Activated naive CD4-positive, alpha-beta T cell treated with anti-CD3 and anti-CD28 coated beads for 36 hours (primary cell): ENCODE measurements around the gene WDR86. TPM values are rescaled to one million over a fixed set of nuclear protein-coding genes. Genes with fewer than 3 reads are reported as not detected.

Experiments used
- CTCF ChIA-PET: fragments of 350-600 bp; sonication (Branson Sonifier 250); formaldehyde crosslinking; loops from one replicate; lab custom pipeline; 2021; ENCODE audit warnings: antibody characterized with exemption; lab: Charles Lee
- DNase-seq: peaks from one replicate; pipeline ENCODE4 v3.0.0-alpha.2; 2020
- H3K27ac Mint-ChIP-seq: one replicate; pipeline ENCODE4 v1.8.0; 2021; ENCODE audit warnings: mild to moderate bottlenecking, mixed read lengths
- H3K27me3 Mint-ChIP-seq: one replicate; pipeline ENCODE4 v1.8.0; 2021; ENCODE audit warnings: low read depth, mixed read lengths
- H3K36me3 Mint-ChIP-seq: one replicate; pipeline ENCODE4 v1.8.0; 2021; ENCODE audit warnings: low read depth, mixed read lengths
- H3K4me1 Mint-ChIP-seq: one replicate; pipeline ENCODE4 v1.8.0; 2021; ENCODE audit warnings: low read depth, mixed read lengths
- H3K4me3 Mint-ChIP-seq: one replicate; pipeline ENCODE4 v1.8.0; 2021; ENCODE audit warnings: mild to moderate bottlenecking, moderate library complexity, mixed read lengths
- H3K9me3 Mint-ChIP-seq: one replicate; pipeline ENCODE4 v1.8.0; 2021; ENCODE audit warnings: mixed read lengths
- intact Hi-C: fragments of 100-400 bp; cut with micrococcal nuclease; formaldehyde crosslinking; loops from one replicate; pipeline ENCODE4 v1.15.1; 2023
- total RNA-seq, 2 experiments: library from RNA; stranded (reverse); gene quantifications; one replicate each; pipeline ENCODE4 v1.2.3, GENCODE V29; 2021

WDR86 gene
- total RNA-seq, 2 experiments from 2014 or later: not detected

- no peaks in the 10 kb centered on the region for H3K36me3 Mint-ChIP-seq
- intact Hi-C loops: no loop called here
- H3K27me3 Mint-ChIP-seq: no peaks in the 10 kb centered on the region
- H3K9me3 Mint-ChIP-seq: peaks cover 15% of the 10 kb centered on the region
- no peak overlapping the region for H3K4me3 Mint-ChIP-seq
- H3K4me1 Mint-ChIP-seq: peaks cover 7% of the 10 kb centered on the region
- CTCF ChIA-PET: interaction anchor here (1.0 kb wide), 1 partner anchor 21 kb away, joined by 3 read pairs; no protein-coding TSS in a partner anchor
- DNase-seq: no peak
- no peak overlapping the region for H3K27ac Mint-ChIP-seq
Observed at GRCh38 chr7:151423226-151423625, 13.4 kb upstream of the WDR86 start.

- no peaks in the 10 kb centered on the region for H3K27me3 Mint-ChIP-seq
- DNase-seq: no peak
- CTCF ChIA-PET: no interaction called here
- H3K27ac Mint-ChIP-seq: no peak overlapping the region
- H3K4me1 Mint-ChIP-seq: no peaks in the 10 kb centered on the region
- H3K9me3 Mint-ChIP-seq: peaks cover 17% of the 10 kb centered on the region
- H3K36me3 Mint-ChIP-seq: no peaks in the 10 kb centered on the region
- intact Hi-C loops: no loop called here
- no peak overlapping the region for H3K4me3 Mint-ChIP-seq
Observed at GRCh38 chr7:151422212-151422611, 12.4 kb upstream of the WDR86 start.

GRCh38 chr7:151420144-151420543 lies 10.3 kb upstream of the WDR86 start:
- DNase-seq: no peak
- Mint-ChIP-seq H3K27me3 (no peaks in the 10 kb centered on the region), H3K27ac (no peak overlapping the region), H3K4me1 (peaks cover 5% of the 10 kb centered on the region), H3K4me3 (no peak overlapping the region), H3K9me3 (peaks cover 17% of the 10 kb centered on the region), H3K36me3 (no peaks in the 10 kb centered on the region)
- CTCF ChIA-PET: interaction anchor here (1.5 kb wide), 1 partner anchor 10 kb away, joined by 3 read pairs; no protein-coding TSS in a partner anchor
- intact Hi-C loops: no loop called here

- Mint-ChIP-seq H3K9me3 (peaks cover 11% of the 10 kb centered on the region), H3K27me3 (peaks cover 11% of the 10 kb centered on the region), H3K27ac (no peak overlapping the region), H3K4me3 (no peak overlapping the region), H3K4me1 (peaks cover 29% of the 10 kb centered on the region), H3K36me3 (no peaks in the 10 kb centered on the region)
- no peak for DNase-seq
- intact Hi-C loops: no loop called here
- CTCF ChIA-PET: no interaction called here
Observed at GRCh38 chr7:151416941-151417315, 7.1 kb upstream of the WDR86 start.

- Mint-ChIP-seq H3K27me3 (peaks cover 17% of the 10 kb centered on the region), H3K4me3 (no peak overlapping the region), H3K4me1 (peaks cover 32% of the 10 kb centered on the region), H3K27ac (no peak overlapping the region), H3K36me3 (no peaks in the 10 kb centered on the region), H3K9me3 (peaks cover 10% of the 10 kb centered on the region)
- CTCF ChIA-PET: no interaction called here
- DNase-seq: no peak
- intact Hi-C loops: no loop called here
Observed at GRCh38 chr7:151416112-151416940, 6.5 kb upstream of the WDR86 start.

- CTCF ChIA-PET: interaction anchor here (1.0 to 1.3 kb wide), 2 partner anchors 32 to 76 kb away, joined by 3 to 7 read pairs; no protein-coding TSS in a partner anchor
- DNase-seq: no peak
- no peak overlapping the region for H3K4me3 Mint-ChIP-seq
- peaks cover 39% of the 10 kb centered on the region for H3K4me1 Mint-ChIP-seq
- no peaks in the 10 kb centered on the region for H3K36me3 Mint-ChIP-seq
- no peak overlapping the region for H3K27ac Mint-ChIP-seq
- peaks cover 25% of the 10 kb centered on the region for H3K27me3 Mint-ChIP-seq
- H3K9me3 Mint-ChIP-seq: peaks cover 9% of the 10 kb centered on the region
- intact Hi-C loops: no loop called here
Observed at GRCh38 chr7:151415375-151416105, 5.7 kb upstream of the WDR86 start.

- peaks cover 47% of the 10 kb centered on the region for H3K4me1 Mint-ChIP-seq
- H3K4me3 Mint-ChIP-seq: no peak overlapping the region
- CTCF ChIA-PET: interaction anchor here (0.6 kb wide), 1 partner anchor 36 kb away, joined by 3 read pairs; no protein-coding TSS in a partner anchor
- no peak overlapping the region for H3K27ac Mint-ChIP-seq
- H3K36me3 Mint-ChIP-seq: no peaks in the 10 kb centered on the region
- H3K27me3 Mint-ChIP-seq: peaks cover 38% of the 10 kb centered on the region
- intact Hi-C loops: no loop called here
- H3K9me3 Mint-ChIP-seq: peaks cover 2% of the 10 kb centered on the region
- DNase-seq: no peak
Observed at GRCh38 chr7:151413241-151413640, 3.4 kb upstream of the WDR86 start.

- DNase-seq: no peak
Observed at GRCh38 chr7:151412318-151412717, 2.5 kb upstream of the WDR86 start.

GRCh38 chr7:151411551-151411950 lies 1.7 kb upstream of the WDR86 start:
- Mint-ChIP-seq H3K27ac (no peak overlapping the region), H3K4me1 (peaks cover 47% of the 10 kb centered on the region), H3K27me3 (peaks cover 41% of the 10 kb centered on the region), H3K9me3 (no peaks in the 10 kb centered on the region), H3K36me3 (no peaks in the 10 kb centered on the region), H3K4me3 (no peak overlapping the region)
- intact Hi-C loops: no loop called here
- CTCF ChIA-PET: interaction anchor here (0.6 to 1.9 kb wide), 4 partner anchors 29 to 372 kb away, joined by 3 to 9 read pairs (median 4); no protein-coding TSS in a partner anchor
- DNase-seq: no peak

More at GRCh38 chr7:151412318-151412717, 2.5 kb upstream of the WDR86 start:
- H3K36me3 Mint-ChIP-seq: no peaks in the 10 kb centered on the region
- H3K27ac Mint-ChIP-seq: no peak overlapping the region
- H3K27me3 Mint-ChIP-seq: peaks cover 38% of the 10 kb centered on the region
- H3K4me3 Mint-ChIP-seq: no peak overlapping the region
- CTCF ChIA-PET: interaction anchor here (0.6 to 1.9 kb wide), 4 partner anchors 29 to 371 kb away, joined by 3 to 9 read pairs (median 4); no protein-coding TSS in a partner anchor
- no peaks in the 10 kb centered on the region for H3K9me3 Mint-ChIP-seq
- intact Hi-C loops: no loop called here
- peaks cover 47% of the 10 kb centered on the region for H3K4me1 Mint-ChIP-seq

- Mint-ChIP-seq H3K4me3 (peak overlapping the region; percentile 39), H3K4me1 (peaks cover 47% of the 10 kb centered on the region)
- DNase-seq: no peak
Observed at GRCh38 chr7:151410405-151411390, 860 bp upstream of the WDR86 start.

GRCh38 chr7:151408839-151409666 lies 785 bp downstream of the WDR86 start:
- Mint-ChIP-seq H3K27me3 (peaks cover 41% of the 10 kb centered on the region), H3K9me3 (no peaks in the 10 kb centered on the region), H3K4me3 (peak overlapping the region; percentile 22), H3K27ac (no peak overlapping the region), H3K36me3 (no peaks in the 10 kb centered on the region), H3K4me1 (peaks cover 35% of the 10 kb centered on the region)
- DNase-seq: peak; percentile 27
- intact Hi-C loops: no loop called here
- CTCF ChIA-PET: no interaction called here

More at GRCh38 chr7:151410405-151411390, 860 bp upstream of the WDR86 start:
- Mint-ChIP-seq H3K27me3 (peaks cover 41% of the 10 kb centered on the region), H3K36me3 (no peaks in the 10 kb centered on the region), H3K9me3 (no peaks in the 10 kb centered on the region), H3K27ac (no peak overlapping the region)
- intact Hi-C loops: no loop called here
- CTCF ChIA-PET: interaction anchor here (1.9 kb wide), 1 partner anchor 38 kb away, joined by 9 read pairs; no protein-coding TSS in a partner anchor
